NCI-H1105 treated with DMSO at 0.1 percent for 48 hours (cell line): ENCODE data around the gene CD19.
"Not testable (repeated sequence)": the region's sequence is repeated elsewhere in the genome, so short reads cannot be mapped to it uniquely, and the experiment has no call there.

ENCODE experiments used
- DNase-seq: peaks from one replicate; lab custom pipeline; 2025; lab: John Stamatoyannopoulos, UW

The CD19 gene

GRCh38 chr16:28910086-28911031 lies 21.4 kb upstream of the CD19 start:
- DNase-seq: peak; percentile 75

GRCh38 chr16:28912558-28912957 lies 19.2 kb upstream of the CD19 start:
- DNase-seq: no peak

GRCh38 chr16:28913946-28914724 lies 17.6 kb upstream of the CD19 start:
- DNase-seq: no peak

GRCh38 chr16:28915181-28915580 lies 16.6 kb upstream of the CD19 start:
- DNase-seq: no peak

- DNase-seq: no peak
These were observed 14.7 kb upstream of the CD19 start for GRCh38 chr16:28917095-28917494.

- DNase-seq: no peak
These were observed 13.1 kb upstream of the CD19 start for GRCh38 chr16:28918698-28919097.

- no peak for DNase-seq
These were observed 8.6 kb upstream of the CD19 start for GRCh38 chr16:28923231-28923587.

GRCh38 chr16:28923652-28924398 lies 7.9 kb upstream of the CD19 start:
- peak; percentile 19 for DNase-seq

GRCh38 chr16:28924399-28924761 lies 7.4 kb upstream of the CD19 start:
- no peak for DNase-seq

- DNase-seq: peak; percentile 96
These were observed 6.9 kb upstream of the CD19 start, which contains the start of gene RABEP2 for GRCh38 chr16:28924762-28925385. TSS of gene RABEP2 (minus strand) at chr16:28925238. CDS start at chr16:28925163, 75 bp downstream.

GRCh38 chr16:28925386-28926228 lies 6.2 kb upstream of the CD19 start:
- DNase-seq: peak; percentile 61

GRCh38 chr16:28926284-28926683 lies 5.5 kb upstream of the CD19 start:
- DNase-seq: not testable (repeated sequence)

GRCh38 chr16:28927815-28928214 lies 4.0 kb upstream of the CD19 start:
- DNase-seq: no peak

GRCh38 chr16:28930203-28930602 lies 1.6 kb upstream of the CD19 start:
- no peak for DNase-seq

GRCh38 chr16:28930652-28931051 lies 1.1 kb upstream of the CD19 start:
- DNase-seq: no peak

GRCh38 chr16:28932339-28933141 lies 769 bp downstream of the CD19 start:
- DNase-seq: no peak

- DNase-seq: no peak
These were observed 1.4 kb downstream of the CD19 start for GRCh38 chr16:28933171-28933570.

GRCh38 chr16:28935346-28935745 lies 3.6 kb downstream of the CD19 start:
- no peak for DNase-seq

GRCh38 chr16:28935924-28936783 lies 4.4 kb downstream of the CD19 start:
- no peak for DNase-seq
